ENCODE data around the gene SLAMF1.

- TF ChIP-seq CTCF (IDR thresholded peaks at IDR 0.05) (no peak), POLR2A (IDR thresholded peaks at IDR 0.05) (no peak), POLR2AphosphoS5 (IDR thresholded peaks at IDR 0.05) (no peak), EP300 (IDR thresholded peaks at IDR 0.05) (no peak)
Measured at GRCh38 chr1:160666079-160666442, 19.2 kb upstream of the SLAMF1 start.

Data from upper lobe of left lung (tissue), 4 donors.